B cell (primary cell): Measurements from ENCODE around the gene CCDC57. TPM values are rescaled to one million over a fixed set of nuclear protein-coding genes. Genes with fewer than 3 reads are reported as not detected.

Source experiments
- ATAC-seq: fragments of 200-7000 bp; cut with Tn5 transposase; one replicate; pipeline ENCODE4 v1.10.0; 2021; ENCODE audit warnings: low read depth, mild to moderate bottlenecking, moderate number of reproducible peaks, moderate library complexity
- CTCF ChIA-PET: fragments of 350-600 bp; sonication (Branson Sonifier 250); formaldehyde crosslinking; loops from one replicate; lab custom pipeline; 2021; ENCODE audit warnings: antibody characterized with exemption, inconsistent platforms; lab: Charles Lee
- POLR2A ChIA-PET: fragments of 350-600 bp; sonication (Branson Sonifier 250); formaldehyde crosslinking; loops from one replicate; lab custom pipeline; 2021; ENCODE audit warnings: antibody characterized with exemption; lab: Charles Lee
- DNase-seq: peaks from one replicate; pipeline ENCODE4 v3.0.0; 2013
- H2AFZ ChIP-seq: 2 replicates; pipeline ENCODE4 v1.6.1; 2012; ENCODE audit warnings: mild to moderate bottlenecking, low read depth, low read length; ENCODE audit not compliant: insufficient read depth, poor library complexity, severe bottlenecking
- H3K27ac ChIP-seq, 2 donors: 1 replicate in 1 of 2; 2 replicates in 1 of 2; pipeline ENCODE4 v1.5.1; 2012 to 2013; ENCODE audit warnings: low read length in 2 of 2, mild to moderate bottlenecking in 2 of 2, moderate library complexity in 1 of 2
- H3K27me3 ChIP-seq, 4 experiments: fragments of 200-600 bp in 1 of 4; sonication (generic) in 1 of 4; replicated peaks in 1 of 4; 1 replicate in 2 of 4; 2 replicates in 2 of 4; pipeline versions ENCODE4 v1.6.1 to v1.7.0; 2013 to 2016; ENCODE audit warnings: low read length in 3 of 4, mild to moderate bottlenecking in 2 of 4, mixed read lengths in 1 of 4, moderate library complexity in 1 of 4; ENCODE audit not compliant: insufficient read depth in 4 of 4, control insufficient read depth in 3 of 4; ENCODE audit errors: control extremely low read depth in 1 of 4
- H3K36me3 ChIP-seq, 2 experiments: replicated peaks in 1 of 2; 1 replicate in 1 of 2; 2 replicates in 1 of 2; pipeline versions ENCODE4 v1.6.1 to v1.7.1; 2013; ENCODE audit warnings: low read length in 1 of 2; ENCODE audit not compliant: insufficient read depth in 2 of 2, control insufficient read depth in 1 of 2; ENCODE audit errors: control extremely low read depth in 1 of 2, extremely low read depth in 1 of 2
- H3K4me1 ChIP-seq, 2 donors: fragments of 200-600 bp in 1 of 2; sonication (generic) in 1 of 2; 1 replicate in 1 of 2; 2 replicates in 1 of 2; pipeline versions ENCODE4 v1.5.1 to v1.6.1; 2013 to 2017; ENCODE audit warnings: low read length in 2 of 2; ENCODE audit not compliant: control insufficient read depth in 2 of 2, insufficient read depth in 2 of 2
- H3K4me2 ChIP-seq: replicated peaks from 2 replicates; pipeline ENCODE3; 2012; ENCODE audit warnings: mild to moderate bottlenecking, low read depth, low read length; ENCODE audit not compliant: poor library complexity, severe bottlenecking
- H3K4me3 ChIP-seq, 5 experiments: fragments of 200-600 bp in 1 of 5; sonication (generic) in 1 of 5; 1 replicate in 3 of 5; 2 replicates in 2 of 5; pipeline versions ENCODE4 v1.5.1 to v1.7.0; 2011 to 2016; ENCODE audit warnings: low read length in 4 of 5, mild to moderate bottlenecking in 4 of 5, low read depth in 2 of 5, control low read depth in 1 of 5, moderate library complexity in 1 of 5; ENCODE audit not compliant: insufficient read depth in 1 of 5; ENCODE audit errors: control extremely low read depth in 1 of 5, extremely low read depth in 1 of 5
- H3K79me2 ChIP-seq: fragments of 200-600 bp; sonication (generic); one replicate; pipeline ENCODE4 v1.6.0; 2016; ENCODE audit warnings: low read length; ENCODE audit not compliant: control insufficient read depth, insufficient read depth
- H3K9ac ChIP-seq: fragments of 200-600 bp; sonication (generic); 2 replicates; pipeline ENCODE4 v1.6.1; 2017; ENCODE audit warnings: mild to moderate bottlenecking, low read length, moderate library complexity
- H3K9me3 ChIP-seq, 3 donors: one replicate each; pipeline versions ENCODE4 v1.6.1 to v1.7.1; 2013; ENCODE audit warnings: low read length in 2 of 3; ENCODE audit not compliant: control insufficient read depth in 2 of 3, insufficient read depth in 1 of 3; ENCODE audit errors: control extremely low read depth in 1 of 3
- H4K20me1 ChIP-seq: 2 replicates; pipeline ENCODE4 v1.6.0; 2012; ENCODE audit warnings: mild to moderate bottlenecking, low read length; ENCODE audit not compliant: insufficient read depth, control insufficient read depth, poor library complexity, severe bottlenecking
- H3K27ac Mint-ChIP-seq: one replicate; pipeline ENCODE4 v1.8.0; 2021; ENCODE audit warnings: mixed read lengths
- H3K27me3 Mint-ChIP-seq: one replicate; pipeline ENCODE4 v1.8.0; 2021; ENCODE audit warnings: mixed read lengths
- H3K4me1 Mint-ChIP-seq: one replicate; pipeline ENCODE4 v1.8.0; 2021; ENCODE audit warnings: mixed read lengths
- H3K4me3 Mint-ChIP-seq: one replicate; pipeline ENCODE4 v1.8.0; 2021; ENCODE audit warnings: mixed read lengths
- H3K9me3 Mint-ChIP-seq: one replicate; pipeline ENCODE4 v1.8.0; 2022; ENCODE audit warnings: mixed read lengths; ENCODE audit not compliant: insufficient read depth
- CTCF ChIP-seq: fragments of 200-600 bp; IDR thresholded peaks from one replicate; pipeline ENCODE4 v1.8.0; 2022; ENCODE audit warnings: antibody characterized with exemption, mild to moderate bottlenecking
- EZH2 ChIP-seq: IDR thresholded peaks from 2 replicates; pipeline ENCODE4 v1.6.1; 2012; ENCODE audit warnings: borderline replicate concordance, low read depth, mild to moderate bottlenecking, moderate library complexity, low read length; ENCODE audit not compliant: insufficient read depth, poor library complexity, severe bottlenecking
- WGBS: methylation state at CpG from one replicate; pipeline ENCODE4 v1.1.5; 2013; ENCODE audit warnings: missing lambda C conversion rate; ENCODE audit not compliant: insufficient coverage; 5-methylcytosine and 5-hydroxymethylcytosine counted together
- intact Hi-C: fragments of 100-400 bp; cut with micrococcal nuclease; formaldehyde crosslinking; loops from one replicate; pipeline ENCODE4 v1.10.0; 2022
- polyA plus RNA-seq: library from polyadenylated mRNA; depleted of rRNA; stranded (reverse); fragments of >200 nt; gene quantifications from 2 replicates; pipeline ENCODE4 v1.2.3, GENCODE V29; 2012
- total RNA-seq, 2 donors: library from RNA; stranded (reverse); fragments of 120-200 nt in 1 of 2; gene quantifications; 1 replicate in 1 of 2; 2 replicates in 1 of 2; pipeline versions ENCODE4 v1.2.3 to v1.2.4, GENCODE V29; 2013 to 2022

The CCDC57 gene
- total and polyA plus RNA-seq, 2 donors (not counting 1 experiment from before 2014, with no cell fraction given): 49.7 to 67.2 TPM

- Mint-ChIP-seq H3K9me3 (no peaks in the 10 kb centered on the region), H3K4me3 (peak within 1 kb of the TSS; percentile 90), H3K27me3 (no peaks in the 10 kb centered on the region), H3K27ac (peak within 1 kb of the TSS; percentile 94), H3K4me1 (peaks cover 24% of the 10 kb centered on the region)
- peak within 1 kb of the TSS; percentile 92 for H3K9ac ChIP-seq
- no peaks in the 10 kb centered on the region for H3K36me3 ChIP-seq
- 5% methylated on average over 87 of the region's 105 CpGs for WGBS
- H3K9me3 ChIP-seq: no peaks in the 10 kb centered on the region
- no peaks in the 10 kb centered on the region for H3K79me2 ChIP-seq
- peaks cover 27% of the 10 kb centered on the region for H4K20me1 ChIP-seq
- H3K27me3 ChIP-seq: no peaks in the 10 kb centered on the region
- H2AFZ ChIP-seq: peak within 1 kb of the TSS; percentile 76
- intact Hi-C loops: loop anchor here (1.0 to 2.0 kb wide), 2 partner anchors 13 to 44 kb away; partner anchors contain the start of gene CSNK1D
- ChIA-PET CTCF (interaction anchor here (2.2 to 2.3 kb wide), 2 partner anchors 14 to 23 kb away, joined by 8 read pairs; no protein-coding TSS in a partner anchor), POLR2A (interaction anchor here (0.6 to 3.2 kb wide), 8 partner anchors 11 to 220 kb away, joined by 3 to 46 read pairs (median 8); partner anchors contain the start of genes CCDC57 and CSNK1D)
- ATAC-seq (peak; percentile 65), DNase-seq (peak; percentile 89)
- H3K4me1 ChIP-seq: peaks cover 29 to 52% of the 10 kb centered on the region in 2 donors
- peak within 1 kb of the TSS; percentile 99 for H3K4me2 ChIP-seq
- H3K27ac ChIP-seq: peak within 1 kb of the TSS; percentile 89 to 98
- no peak for TF ChIP-seq CTCF
- TF ChIP-seq EZH2: no peak
- H3K4me3 ChIP-seq: peak within 1 kb of the TSS; percentile 21 to 89 (median 74)
Observed at GRCh38 chr17:82228842-82229697, 16.4 kb upstream of the CCDC57 start, which contains the start of gene SLC16A3. TSS of gene SLC16A3 (plus strand) at chr17:82229042. CDS start at chr17:82236009, 6,967 bp downstream.
